ENCODE results near the gene TFRC.

- TF ChIP-seq CTCF (conservative IDR thresholded peaks at IDR 0.05 in 1 of 2, IDR thresholded peaks at IDR 0.05 in 1 of 2; ENCODE audit: extremely low read depth in 1 of 2, insufficient read depth in 1 of 2, low read depth in 1 of 2, low read length in 2 of 2) (peak; percentile 61 to 86), EZH2 (IDR thresholded peaks at IDR 0.05; ENCODE audit: borderline replicate concordance, low read length) (no peak)
These were observed 8.6 kb downstream of the TFRC start for GRCh38 chr3:196073255-196073753.
